WTC11 (cell line): ENCODE results near the gene SOX6. TPM values are rescaled to one million over a fixed set of nuclear protein-coding genes. Genes with fewer than 3 reads are reported as not detected.

Experiments used
- ATAC-seq: fragments of 200-7000 bp; cut with Tn5 transposase; 2 replicates; pipeline ENCODE4 v1.10.0; 2021; ENCODE audit warnings: mild to moderate bottlenecking, moderate library complexity
- CTCF ChIA-PET: fragments of 300-600 bp; sonication (Branson Sonifier 250); formaldehyde crosslinking; loops from one replicate; lab custom pipeline; 2021; ENCODE audit warnings: antibody characterized with exemption; lab: Charles Lee
- POLR2A ChIA-PET: fragments of 350-600 bp; sonication (Branson Sonifier 250); formaldehyde crosslinking; loops from one replicate; lab custom pipeline; 2021; ENCODE audit warnings: antibody characterized with exemption; lab: Charles Lee
- DNase-seq: peaks from one replicate; pipeline ENCODE4 v3.0.0; 2021; ENCODE audit warnings: low spot score
- H3K27ac Mint-ChIP-seq: 2 replicates; pipeline ENCODE4 v1.8.0; 2021; ENCODE audit warnings: mixed read lengths
- H3K27me3 Mint-ChIP-seq: 2 replicates; pipeline ENCODE4 v1.8.0; 2021; ENCODE audit warnings: low read depth, mild to moderate bottlenecking, moderate library complexity, mixed read lengths
- H3K36me3 Mint-ChIP-seq: 2 replicates; pipeline ENCODE4 v1.8.0; 2021; ENCODE audit warnings: mixed read lengths
- H3K4me1 Mint-ChIP-seq: 2 replicates; pipeline ENCODE4 v1.8.0; 2022; ENCODE audit warnings: mixed read lengths
- H3K4me3 Mint-ChIP-seq: 2 replicates; pipeline ENCODE4 v1.8.0; 2021; ENCODE audit warnings: mild to moderate bottlenecking, moderate library complexity, mixed read lengths
- H3K9me3 Mint-ChIP-seq: 2 replicates; pipeline ENCODE4 v1.8.0; 2021; ENCODE audit warnings: mixed read lengths
- ELF4 ChIP-seq: sonication (generic); formaldehyde crosslinking; IDR thresholded peaks from 2 replicates; pipeline ENCODE4 v1.8.1; 2022; ENCODE audit warnings: low read depth, mild to moderate bottlenecking, moderate library complexity, missing genetic modification reagents
- EMX1 ChIP-seq: fragments of 250-450 bp; sonication (Bioruptor Pico); IDR thresholded peaks from 2 replicates; pipeline ENCODE4 v1.8.0; 2021; ENCODE audit warnings: mild to moderate bottlenecking
- FOXJ3 ChIP-seq: sonication (generic); formaldehyde crosslinking; IDR thresholded peaks from 2 replicates; pipeline ENCODE4 v1.9.0; 2021; ENCODE audit warnings: missing genetic modification reagents, mild to moderate bottlenecking, borderline replicate concordance
- FOXK1 ChIP-seq: sonication (generic); formaldehyde crosslinking; IDR thresholded peaks from 2 replicates; pipeline ENCODE4 v1.8.0; 2022; ENCODE audit warnings: mild to moderate bottlenecking, moderate library complexity, missing genetic modification reagents
- HMGA2 ChIP-seq: fragments of 250-450 bp; sonication (Bioruptor Pico); IDR thresholded peaks from 2 replicates; pipeline ENCODE4 v1.4.0; 2021; ENCODE audit warnings: mild to moderate bottlenecking, moderate library complexity
- JAZF1 ChIP-seq: fragments of 250-450 bp; sonication (Bioruptor Pico); IDR thresholded peaks from 2 replicates; pipeline ENCODE4 v1.9.0; 2021; ENCODE audit warnings: moderate library complexity, mild to moderate bottlenecking, inconsistent platforms
- NR3C1 ChIP-seq: sonication (generic); formaldehyde crosslinking; conservative IDR thresholded peaks from 2 replicates; pipeline ENCODE4 v1.8.1; 2023; ENCODE audit warnings: low read depth, mild to moderate bottlenecking, missing genetic modification reagents
- OVOL2 ChIP-seq: fragments of 250-450 bp; sonication (Bioruptor Pico); IDR thresholded peaks from 2 replicates; pipeline ENCODE4 v1.9.0; 2021; ENCODE audit warnings: mild to moderate bottlenecking, borderline replicate concordance
- RORB ChIP-seq: fragments of 250-450 bp; sonication (Bioruptor Pico); IDR thresholded peaks from 2 replicates; pipeline ENCODE4 v1.9.0; 2021; ENCODE audit warnings: mild to moderate bottlenecking
- SMAD4 ChIP-seq: sonication (generic); formaldehyde crosslinking; IDR thresholded peaks from 2 replicates; pipeline ENCODE4 v1.8.0; 2022; ENCODE audit warnings: mild to moderate bottlenecking, missing genetic modification reagents
- SOX15 ChIP-seq: fragments of 250-450 bp; sonication (Bioruptor Pico); IDR thresholded peaks from 2 replicates; pipeline ENCODE4 v1.9.0; 2021; ENCODE audit warnings: mild to moderate bottlenecking
- TCF7 ChIP-seq: sonication (generic); formaldehyde crosslinking; IDR thresholded peaks from 2 replicates; pipeline ENCODE4 v1.8.0; 2022; ENCODE audit warnings: mild to moderate bottlenecking, low read depth, missing genetic modification reagents, moderate library complexity
- ZNF263 ChIP-seq: sonication (generic); formaldehyde crosslinking; IDR thresholded peaks from 2 replicates; pipeline ENCODE4 v1.8.1; 2022; ENCODE audit warnings: low read depth, mild to moderate bottlenecking, moderate library complexity, missing genetic modification reagents
- ZNF317 ChIP-seq: sonication (generic); formaldehyde crosslinking; IDR thresholded peaks from 2 replicates; pipeline ENCODE4 v1.8.1; 2023; ENCODE audit warnings: low read depth, mild to moderate bottlenecking, moderate library complexity, missing genetic modification reagents, borderline replicate concordance
- total RNA-seq: library from RNA; stranded (reverse); gene quantifications from 3 replicates; pipeline ENCODE4 v1.2.3, GENCODE V29; 2021
- TF ChIP-seq, protein P1 (sequence below): sonication (generic); formaldehyde crosslinking; IDR thresholded peaks from 2 replicates; pipeline ENCODE4 v1.8.1; 2022; ENCODE audit warnings: mild to moderate bottlenecking, moderate library complexity, missing genetic modification reagents
- TF ChIP-seq, protein P2 (sequence below): fragments of 250-450 bp; sonication (Bioruptor Pico); IDR thresholded peaks from 2 replicates; pipeline ENCODE4 v1.8.0; 2021; ENCODE audit warnings: mild to moderate bottlenecking
- TF ChIP-seq, protein P3 (sequence below): sonication (generic); formaldehyde crosslinking; IDR thresholded peaks from 2 replicates; pipeline ENCODE4 v1.8.1; 2023; ENCODE audit warnings: mild to moderate bottlenecking, moderate library complexity, missing genetic modification reagents
- TF ChIP-seq, protein P4 (sequence below): sonication (generic); formaldehyde crosslinking; IDR thresholded peaks from 2 replicates; pipeline ENCODE4 v1.8.1; 2023; ENCODE audit warnings: mild to moderate bottlenecking, missing genetic modification reagents
- TF ChIP-seq, protein P5 (sequence below): sonication (generic); formaldehyde crosslinking; conservative IDR thresholded peaks from 2 replicates; pipeline ENCODE4 v1.8.1; 2022; ENCODE audit warnings: mild to moderate bottlenecking, missing genetic modification reagents
- TF ChIP-seq, protein P6 (sequence below): sonication (generic); formaldehyde crosslinking; IDR thresholded peaks from 2 replicates; pipeline ENCODE4 v1.8.0; 2023; ENCODE audit warnings: missing genetic modification reagents
- TF ChIP-seq, protein P7 (sequence below): fragments of 250-450 bp; sonication (Bioruptor Pico); IDR thresholded peaks from 2 replicates; pipeline ENCODE4 v1.9.0; 2021; ENCODE audit warnings: mild to moderate bottlenecking, borderline replicate concordance
- TF ChIP-seq, protein P8 (sequence below): sonication (generic); formaldehyde crosslinking; IDR thresholded peaks from 2 replicates; pipeline ENCODE4 v1.8.0; 2022; ENCODE audit warnings: missing genetic modification reagents

Gene SOX6
- total RNA-seq, 1 experiment from 2014 or later = 0.13 TPM

DNA sequence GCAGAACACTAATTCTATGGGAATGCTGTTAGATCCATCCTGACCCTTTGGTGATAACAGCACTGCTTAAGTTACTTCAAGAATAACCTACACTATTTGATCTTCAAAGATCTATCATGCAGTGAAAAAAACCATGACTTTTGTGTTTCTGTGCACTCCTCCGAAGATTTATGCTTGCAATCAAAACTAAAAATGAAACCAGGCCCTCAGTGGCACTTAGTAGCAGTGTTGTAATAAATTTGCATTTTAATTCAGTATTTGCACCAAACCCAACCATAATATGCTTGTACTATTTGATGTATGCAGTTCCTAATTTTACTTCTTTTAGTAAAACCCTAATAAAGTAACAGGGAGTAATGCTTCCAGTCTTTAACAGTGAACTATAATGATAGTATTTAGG lies 130.7 kb downstream of the SOX6 start:
- POLR2A ChIA-PET = no interaction called here
- no peaks in the 10 kb centered on the region for H3K27me3 Mint-ChIP-seq
- H3K36me3 Mint-ChIP-seq = no peaks in the 10 kb centered on the region
- ATAC-seq (no peak), DNase-seq (no peak)
- peaks cover 13% of the 10 kb centered on the region for H3K4me1 Mint-ChIP-seq
- CTCF ChIA-PET = no interaction called here
- no peak overlapping the region for H3K4me3 Mint-ChIP-seq
- H3K27ac Mint-ChIP-seq = no peak overlapping the region
- no peaks in the 10 kb centered on the region for H3K9me3 Mint-ChIP-seq
- TF ChIP-seq ZNF263 (CRISPR knock-in tag) = no peak
- TF ChIP-seq, protein P1, sequence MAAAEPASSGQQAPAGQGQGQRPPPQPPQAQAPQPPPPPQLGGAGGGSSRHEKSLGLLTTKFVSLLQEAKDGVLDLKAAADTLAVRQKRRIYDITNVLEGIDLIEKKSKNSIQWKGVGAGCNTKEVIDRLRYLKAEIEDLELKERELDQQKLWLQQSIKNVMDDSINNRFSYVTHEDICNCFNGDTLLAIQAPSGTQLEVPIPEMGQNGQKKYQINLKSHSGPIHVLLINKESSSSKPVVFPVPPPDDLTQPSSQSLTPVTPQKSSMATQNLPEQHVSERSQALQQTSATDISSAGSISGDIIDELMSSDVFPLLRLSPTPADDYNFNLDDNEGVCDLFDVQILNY (CRISPR knock-in tag) = no peak
- TF ChIP-seq, protein P2, sequence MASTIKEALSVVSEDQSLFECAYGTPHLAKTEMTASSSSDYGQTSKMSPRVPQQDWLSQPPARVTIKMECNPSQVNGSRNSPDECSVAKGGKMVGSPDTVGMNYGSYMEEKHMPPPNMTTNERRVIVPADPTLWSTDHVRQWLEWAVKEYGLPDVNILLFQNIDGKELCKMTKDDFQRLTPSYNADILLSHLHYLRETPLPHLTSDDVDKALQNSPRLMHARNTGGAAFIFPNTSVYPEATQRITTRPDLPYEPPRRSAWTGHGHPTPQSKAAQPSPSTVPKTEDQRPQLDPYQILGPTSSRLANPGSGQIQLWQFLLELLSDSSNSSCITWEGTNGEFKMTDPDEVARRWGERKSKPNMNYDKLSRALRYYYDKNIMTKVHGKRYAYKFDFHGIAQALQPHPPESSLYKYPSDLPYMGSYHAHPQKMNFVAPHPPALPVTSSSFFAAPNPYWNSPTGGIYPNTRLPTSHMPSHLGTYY (CRISPR knock-in tag) = no peak
- TF ChIP-seq ELF4 (CRISPR knock-in tag) = no peak
- no peak for TF ChIP-seq OVOL2 (CRISPR knock-in tag)
- TF ChIP-seq TCF7 (CRISPR knock-in tag) = no peak
- TF ChIP-seq FOXK1 = no peak
- TF ChIP-seq, protein P3, sequence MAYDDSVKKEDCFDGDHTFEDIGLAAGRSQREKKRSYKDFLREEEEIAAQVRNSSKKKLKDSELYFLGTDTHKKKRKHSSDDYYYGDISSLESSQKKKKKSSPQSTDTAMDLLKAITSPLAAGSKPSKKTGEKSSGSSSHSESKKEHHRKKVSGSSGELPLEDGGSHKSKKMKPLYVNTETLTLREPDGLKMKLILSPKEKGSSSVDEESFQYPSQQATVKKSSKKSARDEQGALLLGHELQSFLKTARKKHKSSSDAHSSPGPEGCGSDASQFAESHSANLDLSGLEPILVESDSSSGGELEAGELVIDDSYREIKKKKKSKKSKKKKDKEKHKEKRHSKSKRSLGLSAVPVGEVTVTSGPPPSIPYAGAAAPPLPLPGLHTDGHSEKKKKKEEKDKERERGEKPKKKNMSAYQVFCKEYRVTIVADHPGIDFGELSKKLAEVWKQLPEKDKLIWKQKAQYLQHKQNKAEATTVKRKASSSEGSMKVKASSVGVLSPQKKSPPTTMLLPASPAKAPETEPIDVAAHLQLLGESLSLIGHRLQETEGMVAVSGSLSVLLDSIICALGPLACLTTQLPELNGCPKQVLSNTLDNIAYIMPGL = no peak
- TF ChIP-seq, protein P4, sequence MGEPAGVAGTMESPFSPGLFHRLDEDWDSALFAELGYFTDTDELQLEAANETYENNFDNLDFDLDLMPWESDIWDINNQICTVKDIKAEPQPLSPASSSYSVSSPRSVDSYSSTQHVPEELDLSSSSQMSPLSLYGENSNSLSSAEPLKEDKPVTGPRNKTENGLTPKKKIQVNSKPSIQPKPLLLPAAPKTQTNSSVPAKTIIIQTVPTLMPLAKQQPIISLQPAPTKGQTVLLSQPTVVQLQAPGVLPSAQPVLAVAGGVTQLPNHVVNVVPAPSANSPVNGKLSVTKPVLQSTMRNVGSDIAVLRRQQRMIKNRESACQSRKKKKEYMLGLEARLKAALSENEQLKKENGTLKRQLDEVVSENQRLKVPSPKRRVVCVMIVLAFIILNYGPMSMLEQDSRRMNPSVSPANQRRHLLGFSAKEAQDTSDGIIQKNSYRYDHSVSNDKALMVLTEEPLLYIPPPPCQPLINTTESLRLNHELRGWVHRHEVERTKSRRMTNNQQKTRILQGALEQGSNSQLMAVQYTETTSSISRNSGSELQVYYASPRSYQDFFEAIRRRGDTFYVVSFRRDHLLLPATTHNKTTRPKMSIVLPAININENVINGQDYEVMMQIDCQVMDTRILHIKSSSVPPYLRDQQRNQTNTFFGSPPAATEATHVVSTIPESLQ (CRISPR knock-in tag) = no peak
- TF ChIP-seq FOXJ3 (CRISPR knock-in tag) = no peak
- TF ChIP-seq HMGA2 (CRISPR knock-in tag) = no peak
- TF ChIP-seq RORB = no peak
- no peak for TF ChIP-seq ZNF317
- TF ChIP-seq, protein P5, sequence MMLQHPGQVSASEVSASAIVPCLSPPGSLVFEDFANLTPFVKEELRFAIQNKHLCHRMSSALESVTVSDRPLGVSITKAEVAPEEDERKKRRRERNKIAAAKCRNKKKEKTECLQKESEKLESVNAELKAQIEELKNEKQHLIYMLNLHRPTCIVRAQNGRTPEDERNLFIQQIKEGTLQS (CRISPR knock-in tag) = no peak
- TF ChIP-seq JAZF1 (CRISPR knock-in tag) = no peak
- TF ChIP-seq, protein P6, sequence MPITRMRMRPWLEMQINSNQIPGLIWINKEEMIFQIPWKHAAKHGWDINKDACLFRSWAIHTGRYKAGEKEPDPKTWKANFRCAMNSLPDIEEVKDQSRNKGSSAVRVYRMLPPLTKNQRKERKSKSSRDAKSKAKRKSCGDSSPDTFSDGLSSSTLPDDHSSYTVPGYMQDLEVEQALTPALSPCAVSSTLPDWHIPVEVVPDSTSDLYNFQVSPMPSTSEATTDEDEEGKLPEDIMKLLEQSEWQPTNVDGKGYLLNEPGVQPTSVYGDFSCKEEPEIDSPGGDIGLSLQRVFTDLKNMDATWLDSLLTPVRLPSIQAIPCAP = no peak
- TF ChIP-seq EMX1 (CRISPR knock-in tag) = no peak
- no peak for TF ChIP-seq NR3C1
- TF ChIP-seq, all 79 proteins: peak for 0

DNA sequence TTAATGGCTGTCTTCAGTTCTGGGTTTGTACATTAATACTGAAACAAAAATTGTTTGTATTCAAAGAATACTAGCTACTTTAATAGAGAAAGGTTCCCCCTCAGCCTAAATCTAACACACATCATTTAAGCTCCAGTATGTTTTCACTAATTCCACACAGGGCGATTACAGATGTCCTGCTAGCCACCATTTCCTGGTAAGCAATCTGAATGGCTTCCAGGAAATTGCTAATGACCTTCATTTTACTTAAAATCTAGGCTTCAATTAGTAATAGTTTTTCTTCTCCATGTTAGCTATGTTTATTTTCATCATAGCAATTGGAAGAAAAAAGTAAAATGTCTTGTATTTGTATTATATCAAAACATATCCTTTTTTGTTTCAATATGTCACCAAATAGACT lies 132.8 kb downstream of the SOX6 start:
- peaks cover 15% of the 10 kb centered on the region for H3K4me1 Mint-ChIP-seq
- H3K9me3 Mint-ChIP-seq = no peaks in the 10 kb centered on the region
- H3K4me3 Mint-ChIP-seq = no peak overlapping the region
- ATAC-seq (0 out of 2 replicates have a peak, but pooled peaks have one; percentile 24), DNase-seq (no peak)
- H3K36me3 Mint-ChIP-seq = no peaks in the 10 kb centered on the region
- H3K27ac Mint-ChIP-seq = no peak overlapping the region
- no peaks in the 10 kb centered on the region for H3K27me3 Mint-ChIP-seq
- CTCF ChIA-PET = no interaction called here
- POLR2A ChIA-PET = no interaction called here
- no peak for TF ChIP-seq SMAD4 (CRISPR knock-in tag)
- no peak for TF ChIP-seq SOX15 (CRISPR knock-in tag)
- TF ChIP-seq, protein P7, sequence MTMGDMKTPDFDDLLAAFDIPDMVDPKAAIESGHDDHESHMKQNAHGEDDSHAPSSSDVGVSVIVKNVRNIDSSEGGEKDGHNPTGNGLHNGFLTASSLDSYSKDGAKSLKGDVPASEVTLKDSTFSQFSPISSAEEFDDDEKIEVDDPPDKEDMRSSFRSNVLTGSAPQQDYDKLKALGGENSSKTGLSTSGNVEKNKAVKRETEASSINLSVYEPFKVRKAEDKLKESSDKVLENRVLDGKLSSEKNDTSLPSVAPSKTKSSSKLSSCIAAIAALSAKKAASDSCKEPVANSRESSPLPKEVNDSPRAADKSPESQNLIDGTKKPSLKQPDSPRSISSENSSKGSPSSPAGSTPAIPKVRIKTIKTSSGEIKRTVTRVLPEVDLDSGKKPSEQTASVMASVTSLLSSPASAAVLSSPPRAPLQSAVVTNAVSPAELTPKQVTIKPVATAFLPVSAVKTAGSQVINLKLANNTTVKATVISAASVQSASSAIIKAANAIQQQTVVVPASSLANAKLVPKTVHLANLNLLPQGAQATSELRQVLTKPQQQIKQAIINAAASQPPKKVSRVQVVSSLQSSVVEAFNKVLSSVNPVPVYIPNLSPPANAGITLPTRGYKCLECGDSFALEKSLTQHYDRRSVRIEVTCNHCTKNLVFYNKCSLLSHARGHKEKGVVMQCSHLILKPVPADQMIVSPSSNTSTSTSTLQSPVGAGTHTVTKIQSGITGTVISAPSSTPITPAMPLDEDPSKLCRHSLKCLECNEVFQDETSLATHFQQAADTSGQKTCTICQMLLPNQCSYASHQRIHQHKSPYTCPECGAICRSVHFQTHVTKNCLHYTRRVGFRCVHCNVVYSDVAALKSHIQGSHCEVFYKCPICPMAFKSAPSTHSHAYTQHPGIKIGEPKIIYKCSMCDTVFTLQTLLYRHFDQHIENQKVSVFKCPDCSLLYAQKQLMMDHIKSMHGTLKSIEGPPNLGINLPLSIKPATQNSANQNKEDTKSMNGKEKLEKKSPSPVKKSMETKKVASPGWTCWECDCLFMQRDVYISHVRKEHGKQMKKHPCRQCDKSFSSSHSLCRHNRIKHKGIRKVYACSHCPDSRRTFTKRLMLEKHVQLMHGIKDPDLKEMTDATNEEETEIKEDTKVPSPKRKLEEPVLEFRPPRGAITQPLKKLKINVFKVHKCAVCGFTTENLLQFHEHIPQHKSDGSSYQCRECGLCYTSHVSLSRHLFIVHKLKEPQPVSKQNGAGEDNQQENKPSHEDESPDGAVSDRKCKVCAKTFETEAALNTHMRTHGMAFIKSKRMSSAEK = no peak
- TF ChIP-seq, protein P8, sequence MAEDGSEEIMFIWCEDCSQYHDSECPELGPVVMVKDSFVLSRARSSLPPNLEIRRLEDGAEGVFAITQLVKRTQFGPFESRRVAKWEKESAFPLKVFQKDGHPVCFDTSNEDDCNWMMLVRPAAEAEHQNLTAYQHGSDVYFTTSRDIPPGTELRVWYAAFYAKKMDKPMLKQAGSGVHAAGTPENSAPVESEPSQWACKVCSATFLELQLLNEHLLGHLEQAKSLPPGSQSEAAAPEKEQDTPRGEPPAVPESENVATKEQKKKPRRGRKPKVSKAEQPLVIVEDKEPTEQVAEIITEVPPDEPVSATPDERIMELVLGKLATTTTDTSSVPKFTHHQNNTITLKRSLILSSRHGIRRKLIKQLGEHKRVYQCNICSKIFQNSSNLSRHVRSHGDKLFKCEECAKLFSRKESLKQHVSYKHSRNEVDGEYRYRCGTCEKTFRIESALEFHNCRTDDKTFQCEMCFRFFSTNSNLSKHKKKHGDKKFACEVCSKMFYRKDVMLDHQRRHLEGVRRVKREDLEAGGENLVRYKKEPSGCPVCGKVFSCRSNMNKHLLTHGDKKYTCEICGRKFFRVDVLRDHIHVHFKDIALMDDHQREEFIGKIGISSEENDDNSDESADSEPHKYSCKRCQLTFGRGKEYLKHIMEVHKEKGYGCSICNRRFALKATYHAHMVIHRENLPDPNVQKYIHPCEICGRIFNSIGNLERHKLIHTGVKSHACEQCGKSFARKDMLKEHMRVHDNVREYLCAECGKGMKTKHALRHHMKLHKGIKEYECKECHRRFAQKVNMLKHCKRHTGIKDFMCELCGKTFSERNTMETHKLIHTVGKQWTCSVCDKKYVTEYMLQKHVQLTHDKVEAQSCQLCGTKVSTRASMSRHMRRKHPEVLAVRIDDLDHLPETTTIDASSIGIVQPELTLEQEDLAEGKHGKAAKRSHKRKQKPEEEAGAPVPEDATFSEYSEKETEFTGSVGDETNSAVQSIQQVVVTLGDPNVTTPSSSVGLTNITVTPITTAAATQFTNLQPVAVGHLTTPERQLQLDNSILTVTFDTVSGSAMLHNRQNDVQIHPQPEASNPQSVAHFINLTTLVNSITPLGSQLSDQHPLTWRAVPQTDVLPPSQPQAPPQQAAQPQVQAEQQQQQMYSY (CRISPR knock-in tag) = no peak
